Measurements from ENCODE around the gene PHYHIPL. TPM values are rescaled to one million over a fixed set of nuclear protein-coding genes. Genes with fewer than 3 reads are reported as not detected.

Gene PHYHIPL
- total and polyA plus RNA-seq, 2 donors (not counting 3 experiments of a cell fraction or from before 2014, with no cell fraction given) = not detected

GRCh38 chr10:59179068-59179467 is 2.6 kb downstream of the PHYHIPL start:
- no peak overlapping the region for H3K27ac ChIP-seq (ENCODE audit: insufficient read depth, low read depth, low read length)
- H3K4me3 ChIP-seq (replicated peaks in 1 of 3; ENCODE audit: insufficient read depth in 1 of 3, low read depth in 1 of 3, low read length in 3 of 3) = no peak overlapping the region
- H3K9me3 ChIP-seq (replicated peaks; ENCODE audit: control insufficient read depth, insufficient read depth, low read length) = no peaks in the 10 kb centered on the region
- no peaks in the 10 kb centered on the region for H4K20me1 ChIP-seq (replicated peaks; ENCODE audit: control insufficient read depth, extremely low read depth, insufficient read depth, low read length)
- no peak for TF ChIP-seq POLR2AphosphoS5 (IDR thresholded peaks at IDR 0.05; ENCODE audit: insufficient read depth, low read depth, low read length)
- no peak for TF ChIP-seq EZH2 (IDR thresholded peaks at IDR 0.05; ENCODE audit: borderline replicate concordance, low read depth, low read length, severe bottlenecking)
- no peak for TF ChIP-seq POLR2A (IDR thresholded peaks at IDR 0.05; ENCODE audit: low read depth, low read length)
- TF ChIP-seq GATA2 (IDR thresholded peaks at IDR 0.05; ENCODE audit: insufficient read depth, insufficient read length, low read depth, low read length) = no peak
- TF ChIP-seq JUN (IDR thresholded peaks at IDR 0.05; ENCODE audit: borderline replicate concordance, insufficient read depth, insufficient read length, low read depth) = no peak
- TF ChIP-seq FOS (IDR thresholded peaks at IDR 0.05; ENCODE audit: borderline replicate concordance, insufficient read depth, low read length) = no peak
- H2AFZ ChIP-seq (ENCODE audit: low read depth, low read length) = no peak overlapping the region
- DNase-seq (ENCODE audit: low read depth, low spot score) = no peak
- H3K9ac ChIP-seq (replicated peaks; ENCODE audit: extremely low read depth, insufficient read depth, low read length) = no peak overlapping the region
- no peaks in the 10 kb centered on the region for H3K9me1 ChIP-seq (replicated peaks; ENCODE audit: control insufficient read depth, extremely low read depth, insufficient read depth, low read length)
- H3K36me3 ChIP-seq (ENCODE audit: control insufficient read depth in 2 of 2, extremely low read depth in 1 of 2, insufficient read depth in 2 of 2, low read length in 2 of 2) = no peaks in the 10 kb centered on the region
- H3K27me3 ChIP-seq (ENCODE audit: control insufficient read depth in 2 of 2, insufficient read depth in 2 of 2, low read length in 2 of 2) = peaks cover 14 to 21% of the 10 kb centered on the region in 2 experiments
- no peak for FAIRE-seq
- H3K4me2 ChIP-seq (ENCODE audit: insufficient read depth, low read length) = no peak overlapping the region
- ChIA-PET POLR2A (no interaction called here), CTCF (interaction anchor here (0.9 kb wide), 1 partner anchor 12 kb away, joined by 3 read pairs; no protein-coding TSS in a partner anchor)
- intact Hi-C loops (cut with micrococcal nuclease) = no loop called here
- dilution Hi-C loops (cut with MboI; ENCODE audit: extremely low pct_ligation_motif_present, low sequenced_read_pairs) = no loop called here
- BruUV-seq (replicated peaks) = no TSS peak
- peaks cover 2% of the 10 kb centered on the region for H3K4me1 ChIP-seq (ENCODE audit: control insufficient read depth, extremely low read depth, insufficient read depth, low read length)
- no peaks in the 10 kb centered on the region for H3K79me2 ChIP-seq (ENCODE audit: control insufficient read depth, insufficient read depth, low read length)

- dilution Hi-C loops (cut with MboI; ENCODE audit: extremely low pct_ligation_motif_present, low sequenced_read_pairs) = no loop called here
- peaks cover 10 to 19% of the 10 kb centered on the region in 2 experiments for H3K27me3 ChIP-seq (ENCODE audit: control insufficient read depth in 2 of 2, insufficient read depth in 2 of 2, low read length in 2 of 2)
- H3K27ac ChIP-seq (ENCODE audit: insufficient read depth, low read depth, low read length) = no peak overlapping the region
- no TSS peak for BruUV-seq (replicated peaks)
- DNase-seq (ENCODE audit: low read depth, low spot score) (no peak), FAIRE-seq (no peak)
- H2AFZ ChIP-seq (ENCODE audit: low read depth, low read length) = no peak overlapping the region
- H3K36me3 ChIP-seq (ENCODE audit: control insufficient read depth in 2 of 2, extremely low read depth in 1 of 2, insufficient read depth in 2 of 2, low read length in 2 of 2) = no peaks in the 10 kb centered on the region
- no peaks in the 10 kb centered on the region for H3K79me2 ChIP-seq (ENCODE audit: control insufficient read depth, insufficient read depth, low read length)
- ChIA-PET POLR2A (no interaction called here), CTCF (no interaction called here)
- H3K9me1 ChIP-seq (replicated peaks; ENCODE audit: control insufficient read depth, extremely low read depth, insufficient read depth, low read length) = no peaks in the 10 kb centered on the region
- H3K4me1 ChIP-seq (ENCODE audit: control insufficient read depth, extremely low read depth, insufficient read depth, low read length) = peaks cover 2% of the 10 kb centered on the region
- H4K20me1 ChIP-seq (replicated peaks; ENCODE audit: control insufficient read depth, extremely low read depth, insufficient read depth, low read length) = no peaks in the 10 kb centered on the region
- no peak overlapping the region for H3K4me2 ChIP-seq (ENCODE audit: insufficient read depth, low read length)
- intact Hi-C loops (cut with micrococcal nuclease) = loop anchor here (1.0 to 5.0 kb wide), 3 partner anchors 228 to 648 kb away; no protein-coding TSS in a partner anchor
- no peaks in the 10 kb centered on the region for H3K9me3 ChIP-seq (replicated peaks; ENCODE audit: control insufficient read depth, insufficient read depth, low read length)
- TF ChIP-seq GATA2 (IDR thresholded peaks at IDR 0.05; ENCODE audit: insufficient read depth, insufficient read length, low read depth, low read length) (no peak), POLR2AphosphoS5 (IDR thresholded peaks at IDR 0.05; ENCODE audit: insufficient read depth, low read depth, low read length) (no peak), JUN (IDR thresholded peaks at IDR 0.05; ENCODE audit: borderline replicate concordance, insufficient read depth, insufficient read length, low read depth) (no peak), POLR2A (IDR thresholded peaks at IDR 0.05; ENCODE audit: low read depth, low read length) (no peak), EZH2 (IDR thresholded peaks at IDR 0.05; ENCODE audit: borderline replicate concordance, low read depth, low read length, severe bottlenecking) (no peak), MYC (IDR thresholded peaks at IDR 0.05; ENCODE audit: low read depth, low read length) (no peak), MAX (IDR thresholded peaks at IDR 0.05; ENCODE audit: insufficient read depth, insufficient read length) (no peak), CTCF (IDR thresholded peaks at IDR 0.05; ENCODE audit: extremely low read depth in 1 of 2, insufficient read depth in 1 of 2, low read depth in 1 of 2, low read length in 2 of 2) (no peak), FOS (IDR thresholded peaks at IDR 0.05; ENCODE audit: borderline replicate concordance, insufficient read depth, low read length) (no peak)
- no peak overlapping the region for H3K9ac ChIP-seq (replicated peaks; ENCODE audit: extremely low read depth, insufficient read depth, low read length)
- no peak overlapping the region for H3K4me3 ChIP-seq (replicated peaks in 1 of 3; ENCODE audit: insufficient read depth in 1 of 3, low read depth in 1 of 3, low read length in 3 of 3)
Observed at GRCh38 chr10:59180689-59181270, 4.3 kb downstream of the PHYHIPL start.

Data from endothelial cell of umbilical vein (primary cell).